H1 (cell line): ENCODE measurements around the gene RRBP1. TPM values are rescaled to one million over a fixed set of nuclear protein-coding genes. Genes with fewer than 3 reads are reported as not detected.
A peak's percentile ranks its signal among the peaks of the same experiment; 100 is the strongest.

ENCODE experiments used
- BRCA1 ChIP-seq: IDR thresholded peaks from 2 replicates; pipeline ENCODE4 v1.6.1; 2012; ENCODE audit warnings: low read depth, low read length, improper control_type of control experiment
- CBX8 ChIP-seq: fragments of 300-800, 300-1000 bp; sonication (generic); IDR thresholded peaks from 2 replicates; pipeline ENCODE4 v1.7.1; 2016; ENCODE audit warnings: low read depth, low read length, borderline replicate concordance
- CEBPB ChIP-seq: IDR thresholded peaks from 2 replicates; pipeline ENCODE4 v1.6.1; 2012; ENCODE audit warnings: low read depth, low read length
- CHD1 ChIP-seq: IDR thresholded peaks from 2 replicates; pipeline ENCODE4 v1.6.1; 2012; ENCODE audit warnings: low read depth, low read length, improper control_type of control experiment
- CREB1 ChIP-seq: IDR thresholded peaks from 2 replicates; pipeline ENCODE4 v1.6.1; 2012; ENCODE audit warnings: inconsistent platforms
- GABPA ChIP-seq: IDR thresholded peaks from 2 replicates; pipeline ENCODE4 v1.6.1; 2011; ENCODE audit warnings: mild to moderate bottlenecking, low read length, moderate library complexity, borderline replicate concordance; ENCODE audit not compliant: insufficient read depth
- HDAC2 ChIP-seq, 2 experiments: fragments of 300-600 bp in 1 of 2; sonication (generic) in 1 of 2; IDR thresholded peaks; 2 replicates each; pipeline ENCODE4 v1.6.1; 2011 to 2012; ENCODE audit warnings: low read depth in 2 of 2, low read length in 2 of 2, mild to moderate bottlenecking in 2 of 2, moderate library complexity in 2 of 2, borderline replicate concordance in 1 of 2, inconsistent platforms in 1 of 2
- JUND ChIP-seq: IDR thresholded peaks from 2 replicates; pipeline ENCODE4 v1.6.1; 2011; ENCODE audit warnings: mild to moderate bottlenecking, improper control_type of control experiment, low read length
- KDM4A ChIP-seq: IDR thresholded peaks from one replicate; pipeline ENCODE4 v1.7.1; 2012; ENCODE audit warnings: low read depth, mild to moderate bottlenecking, moderate library complexity, low read length, inconsistent platforms; ENCODE audit not compliant: severe bottlenecking
- MAFK ChIP-seq: IDR thresholded peaks from 2 replicates; pipeline ENCODE4 v1.6.1; 2012; ENCODE audit warnings: low read depth, mild to moderate bottlenecking, improper control_type of control experiment, low read length
- RBBP5 ChIP-seq: IDR thresholded peaks from 2 replicates; pipeline ENCODE4 v1.7.1; 2012; ENCODE audit warnings: low read depth, mild to moderate bottlenecking, inconsistent platforms, low read length, moderate library complexity, borderline replicate concordance
- RFX5 ChIP-seq: IDR thresholded peaks from 2 replicates; pipeline ENCODE4 v1.6.1; 2011; ENCODE audit warnings: low read depth, low read length, improper control_type of control experiment, borderline replicate concordance
- RNF2 ChIP-seq: fragments of 200-900, 300-1000 bp; sonication (generic); IDR thresholded peaks from 2 replicates; pipeline ENCODE4 v1.7.1; 2016; ENCODE audit warnings: borderline replicate concordance, low read depth, mild to moderate bottlenecking, antibody characterized with exemption, low read length; ENCODE audit not compliant: poor library complexity, severe bottlenecking; ENCODE audit errors: missing control alignments
- RXRA ChIP-seq: IDR thresholded peaks from 2 replicates; pipeline ENCODE4 v1.6.1; 2011; ENCODE audit warnings: low read depth, mild to moderate bottlenecking, low read length, moderate library complexity; ENCODE audit not compliant: insufficient read depth
- SIRT6 ChIP-seq: IDR thresholded peaks from one replicate; pipeline ENCODE4 v1.7.1; 2012; ENCODE audit warnings: low read length, inconsistent platforms
- SP4 ChIP-seq: IDR thresholded peaks from 2 replicates; pipeline ENCODE4 v1.6.1; 2012; ENCODE audit warnings: low read length, inconsistent platforms
- SRF ChIP-seq: IDR thresholded peaks from 2 replicates; pipeline ENCODE4 v1.6.1; 2011; ENCODE audit warnings: mild to moderate bottlenecking, low read depth, low read length, moderate library complexity
- TBP ChIP-seq: IDR thresholded peaks from 2 replicates; pipeline ENCODE4 v1.6.1; 2011; ENCODE audit warnings: low read depth, low read length, improper control_type of control experiment
- YY1 ChIP-seq: IDR thresholded peaks from 2 replicates; pipeline ENCODE4 v1.6.1; 2011; ENCODE audit warnings: low read depth, mild to moderate bottlenecking, low read length
- ZNF274 ChIP-seq: IDR thresholded peaks from 2 replicates; pipeline ENCODE4 v1.7.0; 2012; ENCODE audit warnings: low read length, borderline replicate concordance; ENCODE audit errors: extremely low read depth
- polyA plus RNA-seq, 7 experiments: library from polyadenylated mRNA; depleted of rRNA in 3 of 7; stranded (reverse) in 5 of 7; unstranded in 2 of 7; fragments of >200 nt in 5 of 7; fragments of 200-250 nt in 2 of 7; gene quantifications; 1 replicate in 5 of 7; 2 replicates in 1 of 7; 4 replicates in 1 of 7; pipeline versions ENCODE4 v1.2.1 to v1.2.3, GENCODE V29; 2011 to 2013; ENCODE audit warnings: missing spikeins in 2 of 7, mixed read lengths in 2 of 7
- total RNA-seq: library from RNA; stranded (reverse); fragmentation: NEBNext Ultra II Directional; extraction: Animal tissue kit (Norgen Biotek cat#: 25700); gene quantifications from 2 replicates; pipeline ENCODE4 v1.2.1, GENCODE V29; 2021
- TF ChIP-seq, protein P1 (sequence below): IDR thresholded peaks from 2 replicates; pipeline ENCODE4 v1.6.1; 2012; ENCODE audit warnings: inconsistent platforms

Gene RRBP1
- total and polyA plus RNA-seq, 2 of the 8 experiments (the other 6 are each of a cell fraction or from before 2014, with no cell fraction given): 15.9 to 157 TPM

DNA sequence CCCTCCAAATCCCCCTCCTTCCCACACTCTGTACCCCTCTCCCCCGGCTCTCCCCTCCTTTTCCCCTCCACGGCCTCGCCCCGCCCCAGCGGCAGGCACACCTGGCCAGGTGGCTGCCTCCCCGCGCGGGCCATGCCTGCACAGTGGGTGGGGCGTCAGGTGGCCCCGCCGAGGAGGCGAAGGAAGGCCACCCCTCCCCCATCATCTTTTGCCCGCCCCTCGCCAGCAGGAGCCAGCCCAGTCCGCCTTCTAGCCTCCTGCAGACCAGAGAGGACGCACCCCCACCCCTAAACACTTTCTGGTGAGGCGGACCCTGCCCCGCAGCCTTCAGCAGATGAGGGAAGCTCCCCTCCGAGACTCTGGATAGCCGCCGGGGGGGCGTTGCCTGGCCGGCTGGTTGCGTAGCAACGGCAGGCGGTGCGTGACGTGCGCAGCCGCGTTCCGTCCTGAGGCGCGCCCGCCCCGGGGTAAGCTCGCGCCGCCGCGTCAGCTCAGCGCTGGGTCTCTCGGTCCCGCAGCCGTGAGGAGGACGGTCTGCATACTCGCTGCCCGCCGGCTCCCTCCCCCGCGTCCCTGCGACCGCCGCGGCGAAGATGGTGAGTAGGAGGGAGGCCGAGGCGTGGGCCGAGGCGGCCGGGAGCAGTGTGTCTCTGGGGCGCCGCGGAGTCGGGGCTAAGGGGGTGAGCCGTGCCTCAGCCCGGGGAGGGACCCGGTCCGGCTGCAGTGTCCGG is 112.3 kb downstream of the RRBP1 start, which contains the start of gene DSTN (continued):
- TF ChIP-seq SRF: no peak
- TF ChIP-seq BRCA1: no peak
- TF ChIP-seq ZNF274: no peak
- no peak for TF ChIP-seq RBBP5
- TF ChIP-seq SP4: no peak; the same call in 1 of the 2 replicates
- no peak for TF ChIP-seq CEBPB
- no peak for TF ChIP-seq RNF2
- TF ChIP-seq GABPA: no peak
- no peak for TF ChIP-seq JUND
- peak in 1 of 2 experiments; percentile 64; a peak in 2 of 4 replicates for TF ChIP-seq HDAC2 (IDR thresholded peaks at IDR 0.05; ENCODE audit: borderline replicate concordance in 1 of 2, low read depth in 2 of 2, low read length in 2 of 2)
- peak; percentile 54; the same call in 1 of the 2 replicates for TF ChIP-seq TBP
- TF ChIP-seq CREB1: peak; percentile 85
- no peak for TF ChIP-seq YY1
- no peak for TF ChIP-seq RXRA
- TF ChIP-seq KDM4A: no peak
- TF ChIP-seq, protein P1, sequence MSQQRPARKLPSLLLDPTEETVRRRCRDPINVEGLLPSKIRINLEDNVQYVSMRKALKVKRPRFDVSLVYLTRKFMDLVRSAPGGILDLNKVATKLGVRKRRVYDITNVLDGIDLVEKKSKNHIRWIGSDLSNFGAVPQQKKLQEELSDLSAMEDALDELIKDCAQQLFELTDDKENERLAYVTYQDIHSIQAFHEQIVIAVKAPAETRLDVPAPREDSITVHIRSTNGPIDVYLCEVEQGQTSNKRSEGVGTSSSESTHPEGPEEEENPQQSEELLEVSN: peak; percentile 13; the same call in 1 of the 2 replicates
- no peak for TF ChIP-seq CHD1
- TF ChIP-seq RFX5: no peak
- TF ChIP-seq MAFK: no peak
- TF ChIP-seq SIRT6: no peak
- no peak for TF ChIP-seq CBX8
